ENCODE results near the gene PTGR3. TPM values are rescaled to one million over a fixed set of nuclear protein-coding genes. Genes with fewer than 3 reads are reported as not detected.

Gene PTGR3
- total RNA-seq, 1 experiment from 2014 or later = 8.2 TPM

DNA sequence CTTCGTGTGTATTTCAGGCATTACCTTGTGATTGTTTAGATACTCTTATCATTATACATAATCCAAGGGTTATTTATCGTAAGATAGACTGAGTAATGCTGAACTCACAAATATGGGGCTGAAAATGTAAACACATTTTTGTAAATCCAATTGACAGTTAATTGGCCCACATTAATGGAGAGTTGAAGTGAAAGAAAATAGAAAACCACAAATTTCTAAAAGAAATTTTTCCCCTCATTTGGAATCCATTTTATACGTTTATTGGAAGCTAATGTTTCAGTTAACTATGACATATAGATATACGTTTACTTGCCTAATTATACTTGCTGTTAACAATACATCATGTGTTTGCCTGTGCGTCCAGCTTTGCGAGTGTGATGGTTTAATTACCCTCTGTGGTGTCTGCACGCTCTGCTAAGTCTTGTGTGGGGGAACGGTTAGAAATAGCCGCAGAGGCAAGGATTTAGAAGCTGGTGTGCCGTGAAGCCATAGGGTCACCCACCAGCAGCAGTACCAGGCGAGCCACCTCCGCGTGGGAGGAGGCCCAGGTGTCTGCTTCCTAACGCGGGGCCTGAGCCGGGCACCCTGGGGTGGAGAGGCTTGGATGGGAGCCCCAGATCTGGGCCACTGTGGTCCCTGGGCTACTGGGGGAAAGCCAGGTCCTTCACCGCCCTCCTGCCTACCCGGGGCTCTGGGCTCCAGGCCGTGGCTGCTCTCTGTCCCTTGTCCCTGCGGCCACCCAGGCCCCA, 39.7 kb upstream of the PTGR3 start:
- Histone ChIP-seq H3K4me2 (ENCODE audit: low read length) (peak overlapping the region; percentile 92), H3K9me3 (ENCODE audit: low read length) (no peaks in the 10 kb centered on the region), H3K9me2 (replicated peaks; ENCODE audit: low read length) (no peaks in the 10 kb centered on the region), H3K9ac (ENCODE audit: low read length) (peak overlapping the region; percentile 60; the same call in 1 of the 2 replicates), H3K4me1 (ENCODE audit: insufficient read depth, low read length) (peaks cover 16% of the 10 kb centered on the region), H3K4me3 (ENCODE audit: low read length) (peak overlapping the region; percentile 71), H3F3A (ENCODE audit: low read length, unreplicated experiment) (no peaks in the 10 kb centered on the region), H4K20me1 (ENCODE audit: low read length) (no peaks in the 10 kb centered on the region), H2AFZ (ENCODE audit: low read length) (peak overlapping the region; percentile 91), H3K27ac (ENCODE audit: low read length) (no peak overlapping the region), H3K79me2 (ENCODE audit: low read length) (0 out of 2 replicates have a peak, but pooled peaks cover 3% of the 10 kb centered on the region), H3K36me3 (ENCODE audit: low read depth, low read length) (no peaks in the 10 kb centered on the region), H3K27me3 (ENCODE audit: low read length) (no peaks in the 10 kb centered on the region)
- ATAC-seq = no peak
- no peak for DNase-seq
- intact Hi-C loops (cut with micrococcal nuclease) = loop anchor here (5.0 kb wide), 1 partner anchor 36 kb away; the partner anchor contains the start of gene TSHZ1
- ChIA-PET CTCF (interaction anchor here (0.6 kb wide), 1 partner anchor 65 kb away, joined by 3 read pairs; no protein-coding TSS in a partner anchor), POLR2A (ENCODE audit: unreplicated experiment) (no interaction called here)
- TF ChIP-seq EZH2 (IDR thresholded peaks at IDR 0.05; ENCODE audit: low read length, unreplicated experiment) (no peak), EZH2phosphoT487 (IDR thresholded peaks at IDR 0.05; ENCODE audit: borderline replicate concordance, low read length) (no peak)
- TF ChIP-seq, protein P1, sequence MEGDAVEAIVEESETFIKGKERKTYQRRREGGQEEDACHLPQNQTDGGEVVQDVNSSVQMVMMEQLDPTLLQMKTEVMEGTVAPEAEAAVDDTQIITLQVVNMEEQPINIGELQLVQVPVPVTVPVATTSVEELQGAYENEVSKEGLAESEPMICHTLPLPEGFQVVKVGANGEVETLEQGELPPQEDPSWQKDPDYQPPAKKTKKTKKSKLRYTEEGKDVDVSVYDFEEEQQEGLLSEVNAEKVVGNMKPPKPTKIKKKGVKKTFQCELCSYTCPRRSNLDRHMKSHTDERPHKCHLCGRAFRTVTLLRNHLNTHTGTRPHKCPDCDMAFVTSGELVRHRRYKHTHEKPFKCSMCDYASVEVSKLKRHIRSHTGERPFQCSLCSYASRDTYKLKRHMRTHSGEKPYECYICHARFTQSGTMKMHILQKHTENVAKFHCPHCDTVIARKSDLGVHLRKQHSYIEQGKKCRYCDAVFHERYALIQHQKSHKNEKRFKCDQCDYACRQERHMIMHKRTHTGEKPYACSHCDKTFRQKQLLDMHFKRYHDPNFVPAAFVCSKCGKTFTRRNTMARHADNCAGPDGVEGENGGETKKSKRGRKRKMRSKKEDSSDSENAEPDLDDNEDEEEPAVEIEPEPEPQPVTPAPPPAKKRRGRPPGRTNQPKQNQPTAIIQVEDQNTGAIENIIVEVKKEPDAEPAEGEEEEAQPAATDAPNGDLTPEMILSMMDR (conservative IDR thresholded peaks at IDR 0.05; ENCODE audit: low read depth, low read length) = no peak
- no TSS peak for BruUV-seq (replicated peaks)

DNA sequence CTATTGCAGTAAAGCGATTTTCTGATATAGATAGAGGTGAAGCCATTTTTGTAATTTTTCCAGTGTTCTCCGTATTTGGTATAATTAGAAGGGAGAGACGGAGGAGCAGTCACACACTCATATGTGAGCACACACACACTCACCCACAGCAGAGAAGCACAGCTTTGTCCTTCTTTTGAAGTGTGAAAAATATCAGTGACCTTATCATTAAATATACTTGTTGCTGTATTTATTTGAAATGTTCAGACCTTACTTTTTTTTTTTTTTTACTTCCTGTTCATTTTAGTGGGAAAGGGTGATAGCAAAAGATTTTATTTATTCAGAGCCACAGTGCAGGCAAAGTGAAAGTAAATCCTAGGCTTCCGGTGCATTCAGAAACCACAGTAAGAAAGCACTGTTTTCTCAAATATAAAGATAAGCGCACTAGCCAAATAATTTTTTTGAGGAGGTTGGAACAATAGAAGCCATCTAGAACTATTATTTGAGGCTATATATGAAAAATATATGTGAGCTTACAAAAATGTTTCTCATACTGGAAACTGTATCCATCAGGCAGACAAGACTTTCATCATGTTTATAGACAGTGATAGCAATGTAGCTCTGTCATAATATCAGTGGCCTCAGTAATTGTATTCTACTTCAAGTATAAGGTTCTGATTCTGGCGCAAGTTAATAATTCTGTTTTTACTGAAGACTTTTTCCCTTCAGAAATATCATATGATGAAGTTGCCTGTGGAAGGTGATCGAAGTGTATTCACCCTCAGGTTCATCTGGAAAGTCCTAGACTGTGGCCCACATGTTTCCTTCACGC, 38.9 kb upstream of the PTGR3 start:
- Histone ChIP-seq H3K79me2 (ENCODE audit: low read length) (0 out of 2 replicates have a peak, but pooled peaks cover 3% of the 10 kb centered on the region), H4K20me1 (ENCODE audit: low read length) (no peaks in the 10 kb centered on the region), H3K9ac (ENCODE audit: low read length) (peak overlapping the region; percentile 60), H3F3A (ENCODE audit: low read length, unreplicated experiment) (no peaks in the 10 kb centered on the region), H3K9me3 (ENCODE audit: low read length) (no peaks in the 10 kb centered on the region), H3K9me2 (replicated peaks; ENCODE audit: low read length) (no peaks in the 10 kb centered on the region), H3K4me1 (ENCODE audit: insufficient read depth, low read length) (peaks cover 16% of the 10 kb centered on the region), H3K36me3 (ENCODE audit: low read depth, low read length) (no peaks in the 10 kb centered on the region), H3K27ac (ENCODE audit: low read length) (no peak overlapping the region), H3K4me3 (ENCODE audit: low read length) (peak overlapping the region; percentile 71), H3K4me2 (ENCODE audit: low read length) (peak overlapping the region; percentile 92), H2AFZ (ENCODE audit: low read length) (peak overlapping the region; percentile 91), H3K27me3 (ENCODE audit: low read length) (no peaks in the 10 kb centered on the region)
- intact Hi-C loops (cut with micrococcal nuclease) = loop anchor here (5.0 kb wide), 1 partner anchor 36 kb away; the partner anchor contains the start of gene TSHZ1
- ATAC-seq (peak; percentile 63), DNase-seq (peak; percentile 15)
- ChIA-PET CTCF (interaction anchor here (0.6 to 0.7 kb wide), 2 partner anchors 38 to 66 kb away, joined by 3 to 8 read pairs; no protein-coding TSS in a partner anchor), POLR2A (ENCODE audit: unreplicated experiment) (no interaction called here)
- TF ChIP-seq EZH2phosphoT487 (IDR thresholded peaks at IDR 0.05; ENCODE audit: borderline replicate concordance, low read length) = no peak
- TF ChIP-seq, protein P1 (conservative IDR thresholded peaks at IDR 0.05; ENCODE audit: low read depth, low read length) = no peak
- no peak for TF ChIP-seq EZH2 (IDR thresholded peaks at IDR 0.05; ENCODE audit: low read length, unreplicated experiment)
- BruUV-seq (replicated peaks) = no TSS peak
